ENCODE measurements around the gene NATD1. TPM values are rescaled to one million over a fixed set of nuclear protein-coding genes. Genes with fewer than 3 reads are reported as not detected.

The NATD1 gene
- polyA plus RNA-seq, 2 of the 4 experiments (the other 2 are of a cell fraction): 1.1 to 1.6 TPM

DNA sequence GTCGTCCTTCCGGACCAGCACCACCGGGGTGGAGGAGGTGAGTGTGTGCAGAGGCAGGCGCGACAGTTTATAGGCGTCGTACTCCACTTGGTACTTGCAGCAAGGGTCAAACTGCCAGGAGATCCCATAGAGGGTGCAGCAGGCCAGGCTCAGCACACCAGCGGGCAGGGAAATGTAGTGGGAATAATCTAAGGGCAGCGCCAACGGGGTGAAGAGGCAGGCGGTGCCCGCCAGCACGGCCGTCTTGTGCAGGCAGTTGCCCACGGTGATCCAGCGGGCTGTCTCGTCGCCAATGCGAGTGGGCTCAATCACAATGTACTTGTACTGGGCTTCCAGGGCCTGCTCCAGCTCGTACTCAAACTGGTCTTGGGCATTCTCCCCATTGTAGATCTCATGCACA is 54.8 kb downstream of the NATD1 start:
- DNase-seq (ENCODE audit: low read depth in 1 of 2, low spot score in 1 of 2): no peak
- Histone ChIP-seq H3K4me3 (no peak overlapping the region), H3K4me1 (no peaks in the 10 kb centered on the region), H3K9me3 (no peaks in the 10 kb centered on the region), H3K4me2 (no peak overlapping the region), H3K27ac (no peak overlapping the region)
- TF ChIP-seq HOXA7 (CRISPR knock-in tag; IDR thresholded peaks at IDR 0.05) (no peak), EHMT2 (IDR thresholded peaks at IDR 0.05; ENCODE audit: low read depth) (no peak), ESRRA (IDR thresholded peaks at IDR 0.05; ENCODE audit: borderline replicate concordance, low read length) (no peak)
- TF ChIP-seq, protein P1, sequence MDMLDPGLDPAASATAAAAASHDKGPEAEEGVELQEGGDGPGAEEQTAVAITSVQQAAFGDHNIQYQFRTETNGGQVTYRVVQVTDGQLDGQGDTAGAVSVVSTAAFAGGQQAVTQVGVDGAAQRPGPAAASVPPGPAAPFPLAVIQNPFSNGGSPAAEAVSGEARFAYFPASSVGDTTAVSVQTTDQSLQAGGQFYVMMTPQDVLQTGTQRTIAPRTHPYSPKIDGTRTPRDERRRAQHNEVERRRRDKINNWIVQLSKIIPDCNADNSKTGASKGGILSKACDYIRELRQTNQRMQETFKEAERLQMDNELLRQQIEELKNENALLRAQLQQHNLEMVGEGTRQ (IDR thresholded peaks at IDR 0.05): no peak
- CTCF ChIA-PET: interaction anchor here (1.5 kb wide), 1 partner anchor 8 kb away, joined by 3 read pairs; no protein-coding TSS in a partner anchor
- no peak for ATAC-seq
- 91% methylated on average over 11 of the region's 20 CpGs for WGBS (ENCODE audit: missing lambda C conversion rate)
- POLR2A ChIA-PET: no interaction called here
- no peak for FAIRE-seq

- Histone ChIP-seq H3K27ac (no peak overlapping the region), H3K4me3 (no peak overlapping the region), H3K4me1 (no peaks in the 10 kb centered on the region), H3K9me3 (no peaks in the 10 kb centered on the region), H3K4me2 (no peak overlapping the region)
- TF ChIP-seq HEYL (CRISPR knock-in tag; IDR thresholded peaks at IDR 0.05): no peak
- TF ChIP-seq RFX5 (IDR thresholded peaks at IDR 0.05): no peak
- no peak for TF ChIP-seq BCL3 (IDR thresholded peaks at IDR 0.05)
- no peak for TF ChIP-seq CHD2 (IDR thresholded peaks at IDR 0.05; ENCODE audit: low read length, partially characterized antibody)
- no peak for TF ChIP-seq POLR2A (IDR thresholded peaks at IDR 0.05; ENCODE audit: low read length)
- no peak for TF ChIP-seq NPAS2 (CRISPR knock-in tag; IDR thresholded peaks at IDR 0.05; ENCODE audit: borderline replicate concordance)
- TF ChIP-seq MAX (IDR thresholded peaks at IDR 0.05): no peak
- TF ChIP-seq RAD21 (conservative IDR thresholded peaks at IDR 0.05 in 1 of 2, IDR thresholded peaks at IDR 0.05 in 1 of 2): no peak
- no peak for TF ChIP-seq GATA3 (IDR thresholded peaks at IDR 0.05; ENCODE audit: borderline replicate concordance)
- TF ChIP-seq EHF (CRISPR knock-in tag; IDR thresholded peaks at IDR 0.05): no peak
- no peak for TF ChIP-seq CBX8 (IDR thresholded peaks at IDR 0.05)
- no peak for TF ChIP-seq ZC3H11A (IDR thresholded peaks at IDR 0.05)
- TF ChIP-seq, protein P2, sequence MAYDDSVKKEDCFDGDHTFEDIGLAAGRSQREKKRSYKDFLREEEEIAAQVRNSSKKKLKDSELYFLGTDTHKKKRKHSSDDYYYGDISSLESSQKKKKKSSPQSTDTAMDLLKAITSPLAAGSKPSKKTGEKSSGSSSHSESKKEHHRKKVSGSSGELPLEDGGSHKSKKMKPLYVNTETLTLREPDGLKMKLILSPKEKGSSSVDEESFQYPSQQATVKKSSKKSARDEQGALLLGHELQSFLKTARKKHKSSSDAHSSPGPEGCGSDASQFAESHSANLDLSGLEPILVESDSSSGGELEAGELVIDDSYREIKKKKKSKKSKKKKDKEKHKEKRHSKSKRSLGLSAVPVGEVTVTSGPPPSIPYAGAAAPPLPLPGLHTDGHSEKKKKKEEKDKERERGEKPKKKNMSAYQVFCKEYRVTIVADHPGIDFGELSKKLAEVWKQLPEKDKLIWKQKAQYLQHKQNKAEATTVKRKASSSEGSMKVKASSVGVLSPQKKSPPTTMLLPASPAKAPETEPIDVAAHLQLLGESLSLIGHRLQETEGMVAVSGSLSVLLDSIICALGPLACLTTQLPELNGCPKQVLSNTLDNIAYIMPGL (CRISPR knock-in tag; IDR thresholded peaks at IDR 0.05; ENCODE audit: borderline replicate concordance): no peak
- TF ChIP-seq NFE2L2 (conservative IDR thresholded peaks at IDR 0.05; ENCODE audit: low read length): no peak
- TF ChIP-seq, protein P3, sequence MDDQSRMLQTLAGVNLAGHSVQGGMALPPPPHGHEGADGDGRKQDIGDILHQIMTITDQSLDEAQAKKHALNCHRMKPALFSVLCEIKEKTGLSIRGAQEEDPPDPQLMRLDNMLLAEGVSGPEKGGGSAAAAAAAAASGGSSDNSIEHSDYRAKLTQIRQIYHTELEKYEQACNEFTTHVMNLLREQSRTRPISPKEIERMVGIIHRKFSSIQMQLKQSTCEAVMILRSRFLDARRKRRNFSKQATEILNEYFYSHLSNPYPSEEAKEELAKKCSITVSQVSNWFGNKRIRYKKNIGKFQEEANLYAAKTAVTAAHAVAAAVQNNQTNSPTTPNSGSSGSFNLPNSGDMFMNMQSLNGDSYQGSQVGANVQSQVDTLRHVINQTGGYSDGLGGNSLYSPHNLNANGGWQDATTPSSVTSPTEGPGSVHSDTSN (IDR thresholded peaks at IDR 0.05): no peak
- WGBS (ENCODE audit: missing lambda C conversion rate): 87% methylated on average over 5 of the region's 5 CpGs
- no peak for ATAC-seq
- CTCF ChIA-PET: interaction anchor here (0.6 to 1.3 kb wide), 6 partner anchors 17 to 357 kb away, joined by 3 to 4 read pairs (median 3); no protein-coding TSS in a partner anchor
- POLR2A ChIA-PET: interaction anchor here (1.1 kb wide), 1 partner anchor 261 kb away, joined by 4 read pairs; no protein-coding TSS in a partner anchor
- no peak for FAIRE-seq
- DNase-seq (ENCODE audit: low read depth in 1 of 2, low spot score in 1 of 2): no peak
Measured at GRCh38 chr17:21196126-21196525, 57.1 kb downstream of the NATD1 start.

- POLR2A ChIA-PET: no interaction called here
- FAIRE-seq (no peak), ATAC-seq (no peak), DNase-seq (ENCODE audit: low read depth in 1 of 2, low spot score in 1 of 2) (no peak)
- Histone ChIP-seq H3K27ac (no peak overlapping the region), H3K4me2 (no peak overlapping the region), H3K9me3 (no peaks in the 10 kb centered on the region), H3K4me3 (no peak overlapping the region), H3K4me1 (no peaks in the 10 kb centered on the region)
- 93% methylated on average over 5 of the region's 5 CpGs for WGBS (ENCODE audit: missing lambda C conversion rate)
- no peak for TF ChIP-seq TFCP2L1 (CRISPR knock-in tag; IDR thresholded peaks at IDR 0.05)
- no peak for TF ChIP-seq REST (IDR thresholded peaks at IDR 0.05)
- TF ChIP-seq FOXS1 (CRISPR knock-in tag; IDR thresholded peaks at IDR 0.05): no peak
- TF ChIP-seq RAD21 (conservative IDR thresholded peaks at IDR 0.05 in 1 of 2, IDR thresholded peaks at IDR 0.05 in 1 of 2): no peak
- TF ChIP-seq, protein P1 (IDR thresholded peaks at IDR 0.05): no peak
- no peak for TF ChIP-seq NR3C1 (IDR thresholded peaks at IDR 0.05)
- TF ChIP-seq HDAC2 (IDR thresholded peaks at IDR 0.05): no peak
- CTCF ChIA-PET: interaction anchor here (1.0 to 3.2 kb wide), 4 partner anchors 19 to 317 kb away, joined by 3 to 10 read pairs (median 5); partner anchors contain the start of gene TMEM11
Measured at GRCh38 chr17:21194703-21195102, 58.5 kb downstream of the NATD1 start.

Measured in A549 (cell line).